Activated CD8-positive, alpha-beta T cell treated with anti-CD3 and anti-CD28 coated beads for 36 hours (primary cell): ENCODE data around the gene NPIPA3. TPM values are rescaled to one million over a fixed set of nuclear protein-coding genes. Genes with fewer than 3 reads are reported as not detected.
"Not testable (repeated sequence)": the region's sequence is repeated elsewhere in the genome, so short reads cannot be mapped to it uniquely, and the experiment has no call there.

Source experiments
- ATAC-seq: fragments of 200-7000 bp; cut with Tn5 transposase; one replicate; pipeline ENCODE4 v1.10.0; 2021; ENCODE audit warnings: mild to moderate bottlenecking, moderate library complexity
- CTCF ChIA-PET: fragments of 350-600 bp; sonication (Branson Sonifier 250); formaldehyde crosslinking; loops from one replicate; lab custom pipeline; 2021; ENCODE audit warnings: antibody characterized with exemption; lab: Charles Lee
- POLR2A ChIA-PET: fragments of 350-600 bp; sonication (Branson Sonifier 250); formaldehyde crosslinking; loops from one replicate; lab custom pipeline; 2021; ENCODE audit warnings: antibody characterized with exemption; lab: Charles Lee
- DNase-seq: peaks from one replicate; pipeline ENCODE4 v3.0.0-alpha.2; 2020
- H3K27ac Mint-ChIP-seq: one replicate; pipeline ENCODE4 v1.8.0; 2021; ENCODE audit warnings: mild to moderate bottlenecking, mixed read lengths
- H3K27me3 Mint-ChIP-seq: one replicate; pipeline ENCODE4 v1.8.0; 2021; ENCODE audit warnings: mixed read lengths
- H3K36me3 Mint-ChIP-seq: one replicate; pipeline ENCODE4 v1.8.0; 2021; ENCODE audit warnings: low read depth, mixed read lengths
- H3K4me1 Mint-ChIP-seq: one replicate; pipeline ENCODE4 v1.8.0; 2021; ENCODE audit warnings: low read depth, mixed read lengths
- H3K4me3 Mint-ChIP-seq: one replicate; pipeline ENCODE4 v1.8.0; 2021; ENCODE audit warnings: mild to moderate bottlenecking, moderate library complexity, mixed read lengths
- H3K9me3 Mint-ChIP-seq: one replicate; pipeline ENCODE4 v1.8.0; 2021; ENCODE audit warnings: mixed read lengths
- intact Hi-C: fragments of 100-400 bp; cut with micrococcal nuclease; formaldehyde crosslinking; loops from one replicate; pipeline ENCODE4 v1.10.0; 2022
- total RNA-seq, 2 experiments: library from RNA; stranded (reverse); gene quantifications; one replicate each; pipeline ENCODE4 v1.2.3, GENCODE V29; 2021
- TF ChIP-seq, protein P1 (sequence below): fragments of 200-600 bp; IDR thresholded peaks from one replicate; pipeline ENCODE4 v1.8.0; 2022; ENCODE audit warnings: antibody characterized with exemption, mild to moderate bottlenecking

The NPIPA3 gene
- total RNA-seq, 2 experiments from 2014 or later, result 3.0 to 3.5 TPM

DNA sequence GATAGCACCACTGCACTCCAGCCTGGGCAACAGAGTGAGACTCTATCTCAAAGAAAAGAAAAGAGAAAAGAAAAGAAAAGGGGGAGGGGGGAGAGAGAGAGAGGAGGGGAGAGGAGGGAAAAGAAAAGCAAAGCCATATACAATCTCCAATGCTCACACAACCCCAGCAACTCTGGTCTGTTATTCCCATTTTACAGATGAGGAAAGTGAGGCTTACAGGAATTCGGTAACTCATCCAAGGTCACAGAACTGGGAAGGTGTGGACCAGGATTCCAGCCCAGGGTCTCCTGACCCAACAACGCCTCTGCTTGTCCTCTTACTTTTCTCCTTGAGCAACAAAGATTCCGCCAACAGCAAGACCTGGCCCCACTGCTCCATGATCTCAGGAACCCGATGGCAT, 22.1 kb upstream of the NPIPA3 start:
- Mint-ChIP-seq H3K36me3 (no peaks in the 10 kb centered on the region), H3K27me3 (peaks cover 4% of the 10 kb centered on the region), H3K27ac (no peak overlapping the region), H3K9me3 (no peaks in the 10 kb centered on the region), H3K4me3 (no peak overlapping the region), H3K4me1 (no peaks in the 10 kb centered on the region)
- ChIA-PET CTCF (no interaction called here), POLR2A (no interaction called here)
- TF ChIP-seq, protein P1, sequence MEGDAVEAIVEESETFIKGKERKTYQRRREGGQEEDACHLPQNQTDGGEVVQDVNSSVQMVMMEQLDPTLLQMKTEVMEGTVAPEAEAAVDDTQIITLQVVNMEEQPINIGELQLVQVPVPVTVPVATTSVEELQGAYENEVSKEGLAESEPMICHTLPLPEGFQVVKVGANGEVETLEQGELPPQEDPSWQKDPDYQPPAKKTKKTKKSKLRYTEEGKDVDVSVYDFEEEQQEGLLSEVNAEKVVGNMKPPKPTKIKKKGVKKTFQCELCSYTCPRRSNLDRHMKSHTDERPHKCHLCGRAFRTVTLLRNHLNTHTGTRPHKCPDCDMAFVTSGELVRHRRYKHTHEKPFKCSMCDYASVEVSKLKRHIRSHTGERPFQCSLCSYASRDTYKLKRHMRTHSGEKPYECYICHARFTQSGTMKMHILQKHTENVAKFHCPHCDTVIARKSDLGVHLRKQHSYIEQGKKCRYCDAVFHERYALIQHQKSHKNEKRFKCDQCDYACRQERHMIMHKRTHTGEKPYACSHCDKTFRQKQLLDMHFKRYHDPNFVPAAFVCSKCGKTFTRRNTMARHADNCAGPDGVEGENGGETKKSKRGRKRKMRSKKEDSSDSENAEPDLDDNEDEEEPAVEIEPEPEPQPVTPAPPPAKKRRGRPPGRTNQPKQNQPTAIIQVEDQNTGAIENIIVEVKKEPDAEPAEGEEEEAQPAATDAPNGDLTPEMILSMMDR, result no peak
- ATAC-seq, result no peak
- DNase-seq, result no peak
- intact Hi-C loops, result no loop called here

GRCh38 chr16:14682121-14682520, 21.1 kb upstream of the NPIPA3 start:
- DNase-seq (no peak), ATAC-seq (no peak)
- ChIA-PET POLR2A (no interaction called here), CTCF (no interaction called here)
- Mint-ChIP-seq H3K36me3 (no peaks in the 10 kb centered on the region), H3K4me3 (no peak overlapping the region), H3K27me3 (peaks cover 4% of the 10 kb centered on the region), H3K9me3 (no peaks in the 10 kb centered on the region), H3K4me1 (no peaks in the 10 kb centered on the region), H3K27ac (no peak overlapping the region)
- intact Hi-C loops, result no loop called here
- TF ChIP-seq, protein P1, result no peak

GRCh38 chr16:14685870-14686793, 17.1 kb upstream of the NPIPA3 start:
- ATAC-seq, CTCF ChIA-PET, DNase-seq: not testable (repeated sequence)

DNA sequence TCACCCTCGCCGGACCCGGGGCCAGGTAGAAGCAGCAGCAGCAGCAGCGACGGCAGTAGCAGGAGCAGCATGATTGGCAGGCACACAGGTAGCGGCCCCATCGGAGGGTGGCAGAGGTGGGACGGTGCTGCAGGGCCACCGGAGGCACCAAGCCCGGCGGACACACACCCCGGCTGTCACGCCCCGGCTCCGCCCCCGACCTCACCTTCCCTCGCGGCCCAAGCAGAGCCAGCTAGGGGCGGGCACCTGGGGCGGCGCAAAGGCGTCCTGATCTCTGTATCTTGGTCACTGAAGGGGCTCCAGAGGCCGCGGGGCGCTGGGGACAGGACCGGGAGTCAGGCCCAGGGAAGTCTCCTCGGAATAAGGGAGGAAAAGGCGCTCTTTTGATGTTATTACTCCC, 9.1 kb upstream of the NPIPA3 start, which contains the start of gene PLA2G10:
TSS of gene PLA2G10 (minus strand) at position 180 of the 400 bp plus-strand sequence. CDS start at position 101, 79 bp downstream.
- CTCF ChIA-PET, intact Hi-C loops, H3K4me1 Mint-ChIP-seq, H3K27me3 Mint-ChIP-seq, H3K9me3 Mint-ChIP-seq, H3K4me3 Mint-ChIP-seq, DNase-seq, ATAC-seq, POLR2A ChIA-PET, H3K27ac Mint-ChIP-seq, H3K36me3 Mint-ChIP-seq: not testable (repeated sequence)

More at GRCh38 chr16:14685870-14686793, 17.1 kb upstream of the NPIPA3 start:
- H3K9me3 Mint-ChIP-seq, H3K4me3 Mint-ChIP-seq, H3K4me1 Mint-ChIP-seq, H3K27ac Mint-ChIP-seq, intact Hi-C loops, H3K27me3 Mint-ChIP-seq, POLR2A ChIA-PET, H3K36me3 Mint-ChIP-seq: not testable (repeated sequence)

DNA sequence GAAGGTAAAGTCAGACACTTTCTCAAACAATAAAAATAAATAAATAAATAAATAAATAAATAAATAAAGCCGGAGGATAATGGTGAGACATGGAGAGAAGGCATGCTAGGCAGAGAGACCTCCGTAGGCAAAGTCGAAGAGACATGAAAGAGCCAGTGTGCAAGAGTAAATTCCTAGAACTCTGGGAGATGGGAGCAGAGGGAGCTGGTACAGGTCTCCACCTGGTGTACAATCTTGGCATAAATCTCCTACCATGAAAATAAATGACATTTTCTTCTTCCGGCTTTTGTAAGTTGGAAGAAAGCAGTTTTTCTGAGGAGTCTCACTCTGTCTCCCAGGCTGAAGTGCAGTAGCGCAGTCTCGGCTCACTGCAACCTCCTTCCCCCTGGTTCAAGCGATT, 1.4 kb upstream of the NPIPA3 start:
- POLR2A ChIA-PET, CTCF ChIA-PET, H3K9me3 Mint-ChIP-seq, DNase-seq, intact Hi-C loops, H3K27me3 Mint-ChIP-seq, ATAC-seq, H3K4me1 Mint-ChIP-seq, H3K36me3 Mint-ChIP-seq, H3K4me3 Mint-ChIP-seq, H3K27ac Mint-ChIP-seq: not testable (repeated sequence)

DNA sequence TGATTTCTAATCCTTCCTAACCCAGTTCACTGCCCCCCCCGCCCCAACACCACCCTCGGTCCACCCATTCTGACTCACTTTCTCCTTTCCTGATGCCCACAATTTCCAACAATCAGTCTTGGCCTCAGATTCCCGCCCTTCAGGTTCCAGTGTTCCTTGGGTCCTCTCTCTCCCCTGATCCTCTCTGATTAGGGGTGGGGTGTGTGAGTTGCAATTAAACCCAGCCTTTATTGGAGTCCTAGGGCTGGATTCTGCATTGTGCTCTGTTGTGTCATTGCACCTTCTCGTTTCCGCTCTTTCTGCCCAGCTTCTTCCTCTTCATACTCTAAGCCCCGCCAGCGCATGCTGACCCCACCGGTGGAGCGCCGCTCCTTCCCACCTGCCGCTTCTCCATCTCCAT, 539 bp upstream of the NPIPA3 start:
- intact Hi-C loops, H3K4me1 Mint-ChIP-seq, CTCF ChIA-PET, H3K36me3 Mint-ChIP-seq, H3K27ac Mint-ChIP-seq, H3K9me3 Mint-ChIP-seq, POLR2A ChIA-PET, H3K4me3 Mint-ChIP-seq, DNase-seq, H3K27me3 Mint-ChIP-seq: not testable (repeated sequence)
- ATAC-seq, result peak; percentile 20

GRCh38 chr16:14733233-14733632, 30.0 kb downstream of the NPIPA3 start:
- intact Hi-C loops, H3K36me3 Mint-ChIP-seq, H3K4me1 Mint-ChIP-seq: not testable (repeated sequence)

DNA sequence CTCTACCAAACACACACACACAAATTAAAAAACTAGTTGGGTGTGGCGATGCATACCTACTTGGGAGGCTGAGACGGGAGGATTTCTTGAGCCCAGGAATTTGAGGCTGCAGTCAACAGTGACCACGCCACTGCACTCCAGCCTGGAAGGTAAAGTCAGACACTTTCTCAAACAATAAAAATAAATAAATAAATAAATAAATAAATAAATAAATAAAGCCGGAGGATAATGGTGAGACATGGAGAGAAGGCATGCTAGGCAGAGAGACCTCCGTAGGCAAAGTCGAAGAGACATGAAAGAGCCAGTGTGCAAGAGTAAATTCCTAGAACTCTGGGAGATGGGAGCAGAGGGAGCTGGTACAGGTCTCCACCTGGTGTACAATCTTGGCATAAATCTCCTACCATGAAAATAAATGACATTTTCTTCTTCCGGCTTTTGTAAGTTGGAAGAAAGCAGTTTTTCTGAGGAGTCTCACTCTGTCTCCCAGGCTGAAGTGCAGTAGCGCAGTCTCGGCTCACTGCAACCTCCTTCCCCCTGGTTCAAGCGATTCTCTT, 37.7 kb downstream of the NPIPA3 start:
- DNase-seq, H3K4me3 Mint-ChIP-seq, ATAC-seq, CTCF ChIA-PET, H3K27me3 Mint-ChIP-seq, intact Hi-C loops, H3K9me3 Mint-ChIP-seq, H3K4me1 Mint-ChIP-seq, H3K36me3 Mint-ChIP-seq, H3K27ac Mint-ChIP-seq, POLR2A ChIA-PET: not testable (repeated sequence)

More at GRCh38 chr16:14733233-14733632, 30.0 kb downstream of the NPIPA3 start:
- H3K4me3 Mint-ChIP-seq, ATAC-seq, CTCF ChIA-PET, H3K27ac Mint-ChIP-seq, POLR2A ChIA-PET, H3K9me3 Mint-ChIP-seq, DNase-seq, H3K27me3 Mint-ChIP-seq: not testable (repeated sequence)

- POLR2A ChIA-PET, H3K4me3 Mint-ChIP-seq, CTCF ChIA-PET, H3K27ac Mint-ChIP-seq, H3K4me1 Mint-ChIP-seq, H3K36me3 Mint-ChIP-seq, H3K27me3 Mint-ChIP-seq, intact Hi-C loops, DNase-seq, H3K9me3 Mint-ChIP-seq: not testable (repeated sequence)
- peak; percentile 11 for ATAC-seq
Observed at GRCh38 chr16:14741794-14742193, 38.6 kb downstream of the NPIPA3 start.
